Caki2 (cell line): ENCODE results near the gene WSCD2. TPM values are rescaled to one million over a fixed set of nuclear protein-coding genes. Genes with fewer than 3 reads are reported as not detected.
"Not testable (repeated sequence)": the region's sequence is repeated elsewhere in the genome, so short reads cannot be mapped to it uniquely, and the experiment has no call there.

Experiments
- DNase-seq: peaks from one replicate; pipeline ENCODE4 v3.0.0-alpha.2; 2015; ENCODE audit warnings: low read depth
- in situ Hi-C: cut with HindIII; loops from 2 replicates; pipeline ENCODE4 v1.10.0; 2016; ENCODE audit warnings: low sequenced_read_pairs, low pct_unique_long_range_greater_than_20kb, mixed read lengths
- total RNA-seq: library from RNA; depleted of rRNA; stranded (reverse); fragments of >200 nt; shearing (Covaris generic); gene quantifications from 2 replicates; pipeline ENCODE4 v1.2.3, GENCODE V29; 2014; ENCODE audit warnings: low replicate concordance

The WSCD2 gene
- total RNA-seq, 1 experiment from 2014 or later: not detected

DNA sequence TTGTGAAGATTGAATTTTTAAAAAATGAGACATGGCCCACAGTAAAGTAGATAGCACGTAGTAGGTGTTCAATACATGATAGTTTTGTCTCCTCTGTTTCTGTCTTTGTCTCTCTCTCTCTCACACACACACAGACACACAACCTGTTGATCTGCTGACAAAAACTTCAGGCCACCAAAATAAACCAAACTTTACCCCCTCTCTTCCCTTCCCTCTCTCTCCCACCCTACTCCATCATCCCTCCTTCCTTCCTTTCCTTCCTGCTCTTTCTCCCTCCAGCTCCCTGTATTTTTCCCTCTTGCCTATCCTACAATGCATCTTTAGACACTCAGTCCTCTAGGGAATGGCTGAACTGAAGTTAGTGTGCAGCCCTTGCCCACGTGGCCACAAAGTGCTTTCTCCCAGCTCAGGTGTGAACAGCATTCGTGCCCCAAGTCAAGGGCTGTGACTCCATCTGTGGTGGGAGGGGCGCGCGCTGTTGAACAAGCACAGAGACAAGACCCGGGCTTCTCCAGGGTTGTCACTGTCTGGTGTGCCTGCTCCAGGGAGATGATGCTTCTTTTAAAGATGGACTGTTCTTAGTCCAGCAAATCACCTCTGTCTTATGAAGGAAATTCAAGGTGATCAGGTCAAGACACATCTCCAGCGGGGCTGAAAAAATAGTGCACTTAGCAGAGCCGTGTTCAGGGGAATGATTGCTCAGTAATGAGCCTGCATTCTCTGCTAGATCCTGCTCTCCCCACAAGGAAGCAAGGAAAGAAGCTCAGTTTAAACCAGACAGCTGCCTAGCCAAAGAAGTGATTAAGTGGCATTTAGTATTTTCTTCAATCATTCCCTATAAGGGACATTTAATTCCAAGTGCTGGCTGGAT is 75.3 kb downstream of the WSCD2 start:
- no peak for DNase-seq
- in situ Hi-C loops: no loop called here

DNA sequence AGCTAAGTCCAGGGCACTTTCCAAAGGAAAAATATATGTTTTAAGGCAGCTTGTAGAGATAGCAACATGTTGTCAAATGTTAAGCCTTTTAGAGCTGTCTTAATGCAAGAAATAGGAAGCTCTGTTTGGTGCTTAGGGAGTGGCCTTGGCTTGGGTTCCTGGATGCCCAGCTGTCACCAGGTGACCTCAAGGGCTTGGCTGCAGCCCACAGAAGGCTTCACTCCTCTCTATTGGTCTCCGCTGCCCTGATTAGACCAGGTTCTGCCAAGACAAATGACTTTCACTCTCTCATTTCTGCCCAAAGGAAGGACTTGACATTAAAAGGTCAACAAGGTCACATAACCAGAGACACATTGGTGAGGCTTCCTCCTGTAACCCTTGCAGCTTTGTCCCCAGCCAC is 76.8 kb downstream of the WSCD2 start:
- in situ Hi-C loops: no loop called here

DNA sequence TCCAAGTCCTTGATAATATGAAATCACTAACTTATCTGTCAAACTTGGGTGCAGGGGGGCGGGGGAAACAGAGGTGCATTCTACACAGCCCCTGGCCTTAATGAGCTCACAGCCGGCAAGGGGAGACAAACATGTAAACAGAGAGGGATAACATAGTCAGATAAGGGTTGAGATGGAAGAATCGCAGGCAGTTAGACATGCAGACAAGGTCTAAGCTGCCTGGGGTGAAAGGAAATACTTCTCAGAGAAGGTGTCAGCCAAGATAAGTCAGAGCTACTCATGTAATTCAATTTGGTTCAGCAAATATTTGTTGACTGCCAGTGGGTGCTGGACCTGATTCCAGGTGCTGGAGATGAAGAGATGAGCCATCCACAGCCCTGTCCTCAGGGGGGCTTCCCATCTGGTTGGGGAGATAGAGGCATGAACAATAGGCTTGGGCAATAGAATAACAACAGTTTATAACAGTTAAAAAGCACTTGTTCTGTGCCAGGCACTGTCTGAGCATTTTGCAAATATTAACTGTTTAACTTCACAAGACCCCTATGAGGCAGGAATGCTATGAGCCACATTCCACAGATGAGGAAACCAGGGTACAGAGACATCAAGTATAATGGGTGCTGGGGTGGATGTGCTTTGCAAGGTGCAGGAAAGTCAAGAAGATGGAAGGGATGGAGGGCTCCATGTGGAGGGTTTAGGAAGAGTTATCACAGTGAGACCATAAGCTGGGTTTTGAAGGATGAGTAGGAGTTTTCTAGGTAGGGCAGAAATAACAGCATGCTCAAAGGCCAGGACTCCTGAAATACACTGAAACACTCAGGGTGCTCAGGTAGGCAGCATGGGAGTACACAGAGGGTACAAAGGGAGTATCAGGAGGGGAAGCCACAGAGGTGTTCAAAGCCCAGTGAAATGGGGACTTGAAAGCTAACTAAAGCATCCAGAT is 79.0 kb downstream of the WSCD2 start:
- no peak for DNase-seq
- in situ Hi-C loops: no loop called here

More for the DNA sequence above, 76.8 kb downstream of the WSCD2 start:
- no peak for DNase-seq

DNA sequence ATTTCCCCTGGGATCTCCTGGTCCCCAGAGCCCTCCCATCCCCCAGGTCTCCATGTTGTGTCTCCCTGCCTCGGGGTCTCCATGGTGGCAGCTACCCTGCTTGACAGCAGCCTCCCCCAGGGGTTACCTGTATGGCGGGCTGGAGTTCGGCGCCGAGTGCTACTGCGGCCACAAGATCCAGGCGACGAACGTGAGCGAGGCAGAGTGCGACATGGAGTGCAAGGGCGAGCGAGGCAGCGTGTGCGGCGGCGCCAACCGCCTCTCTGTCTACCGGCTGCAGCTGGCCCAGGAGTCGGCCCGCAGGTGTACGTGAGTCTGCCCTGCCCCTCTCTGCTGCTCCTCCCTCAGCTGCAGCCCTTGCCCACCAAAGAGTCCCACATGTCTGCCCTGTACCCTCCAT is 80.9 kb downstream of the WSCD2 start:
- in situ Hi-C loops: no loop called here
- no peak for DNase-seq

DNA sequence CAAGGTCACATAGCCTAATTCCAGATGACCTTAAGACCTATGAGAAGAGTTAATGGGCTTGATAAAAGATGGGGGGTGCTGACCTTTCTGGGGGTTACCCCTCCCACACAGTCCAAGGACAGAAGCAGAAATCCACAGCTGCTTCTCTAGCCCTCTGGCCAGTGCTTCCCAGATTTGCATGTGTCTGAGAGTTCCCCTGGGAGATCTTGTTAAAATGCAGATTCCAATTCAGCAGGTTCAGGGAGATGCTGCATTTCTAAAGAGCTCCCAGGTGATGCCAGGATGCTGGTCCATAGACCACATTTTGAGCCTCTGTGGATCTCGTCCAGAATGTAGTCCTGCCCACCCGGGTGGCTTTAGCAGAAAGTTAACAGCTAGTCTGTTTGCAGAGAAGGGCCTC is 82.1 kb downstream of the WSCD2 start:
- no peak for DNase-seq
- in situ Hi-C loops: no loop called here

DNA sequence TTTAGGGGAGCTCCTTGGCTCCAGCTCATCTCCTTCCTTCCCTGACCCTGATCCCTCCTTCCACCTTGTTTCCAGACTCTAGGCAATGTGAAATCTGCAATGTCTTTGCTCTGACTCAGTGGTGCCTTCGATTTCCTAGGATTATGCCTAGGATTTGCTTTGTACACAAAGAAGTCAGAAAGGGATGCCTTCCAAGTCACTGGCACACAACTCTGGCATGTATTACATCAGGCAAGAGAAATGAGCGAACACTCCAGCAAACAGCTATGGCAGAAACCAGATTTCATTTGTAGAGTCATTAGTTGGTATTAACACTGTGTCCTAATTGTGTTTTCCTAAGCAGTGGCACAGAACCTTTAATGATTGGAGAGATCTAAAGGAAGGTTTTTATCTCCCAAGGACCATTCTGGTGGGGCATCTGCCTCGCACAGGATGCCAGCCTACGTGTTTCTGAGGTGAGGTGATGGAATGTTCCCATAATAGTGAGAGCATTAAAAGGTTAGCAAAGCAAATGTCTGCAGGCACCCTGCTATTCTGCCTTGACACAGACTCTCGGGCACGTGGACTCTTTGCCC is 84.9 kb downstream of the WSCD2 start:
- in situ Hi-C loops: no loop called here
- no peak for DNase-seq

DNA sequence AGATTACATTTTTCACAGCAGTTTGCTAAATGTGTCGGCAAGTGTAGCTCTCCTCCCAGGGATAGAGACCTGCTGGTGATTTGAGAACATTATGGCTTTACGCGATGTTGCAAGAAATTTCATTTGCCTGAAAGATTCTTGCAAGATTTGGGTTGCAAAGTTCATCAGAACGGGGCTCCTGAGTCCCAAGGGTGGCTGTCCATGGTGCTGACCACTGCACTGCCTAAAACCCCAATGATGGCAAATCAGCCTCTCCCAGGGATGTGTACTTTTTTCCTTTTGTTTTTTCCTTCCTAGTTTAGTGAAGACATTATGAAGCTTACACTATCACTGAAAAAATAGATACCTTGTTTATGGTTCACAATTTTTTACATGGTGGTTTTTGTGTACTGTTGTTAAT is 85.4 kb downstream of the WSCD2 start:
- in situ Hi-C loops: no loop called here
- DNase-seq: peak; percentile 14

GRCh38 chr12:108215458-108215857 is 86.4 kb downstream of the WSCD2 start:
- in situ Hi-C loops: no loop called here

GRCh38 chr12:108218921-108219320 is 89.8 kb downstream of the WSCD2 start:
- in situ Hi-C loops: no loop called here
- DNase-seq: no peak

More at GRCh38 chr12:108215458-108215857, 86.4 kb downstream of the WSCD2 start:
- DNase-seq: no peak

DNA sequence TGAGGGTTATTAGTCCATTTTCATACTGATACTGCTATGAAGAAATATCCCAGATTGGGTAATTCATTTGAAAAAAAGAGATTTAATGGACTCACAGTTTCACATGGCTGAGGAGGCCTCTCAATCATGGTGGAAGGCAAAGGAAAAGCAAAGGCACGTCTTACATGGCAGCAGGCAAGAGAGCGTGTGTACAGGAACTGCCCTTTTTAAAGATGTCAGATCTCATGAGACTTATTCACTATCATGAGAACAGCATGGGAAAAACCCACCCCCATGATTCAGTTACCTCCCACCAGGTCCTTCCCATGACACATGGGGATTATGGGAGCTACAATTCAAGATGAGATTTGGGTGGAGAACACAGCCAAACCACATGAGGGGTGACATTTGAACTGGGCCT is 96.0 kb downstream of the WSCD2 start:
- in situ Hi-C loops: not testable (repeated sequence)

DNA sequence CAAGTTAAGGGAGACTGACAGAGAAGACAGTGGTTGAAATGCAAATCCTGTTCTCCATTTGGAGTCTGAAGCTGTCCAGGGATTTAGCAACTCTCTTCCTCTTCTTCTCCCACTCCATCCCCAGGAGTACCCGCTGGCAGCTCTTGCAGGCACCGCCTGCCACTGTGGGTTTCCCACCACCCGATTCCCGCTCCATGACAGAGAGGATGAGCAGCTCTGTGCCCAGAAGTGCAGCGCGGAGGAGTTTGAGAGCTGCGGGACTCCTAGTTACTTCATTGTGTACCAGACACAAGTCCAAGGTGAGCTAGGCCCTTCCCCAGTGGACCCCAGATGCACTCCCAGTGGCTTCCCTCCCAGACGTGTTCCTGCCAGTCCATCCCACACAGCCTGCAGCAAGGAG is 97.8 kb downstream of the WSCD2 start:
- in situ Hi-C loops: no loop called here
- no peak for DNase-seq

More for the DNA sequence above, 96.0 kb downstream of the WSCD2 start:
- not testable (repeated sequence) for DNase-seq

- DNase-seq: no peak
- in situ Hi-C loops: no loop called here
Measured at GRCh38 chr12:108228746-108229145, 99.7 kb downstream of the WSCD2 start.

GRCh38 chr12:108231109-108231905 is 102.2 kb downstream of the WSCD2 start:
- in situ Hi-C loops: no loop called here
- no peak for DNase-seq

DNA sequence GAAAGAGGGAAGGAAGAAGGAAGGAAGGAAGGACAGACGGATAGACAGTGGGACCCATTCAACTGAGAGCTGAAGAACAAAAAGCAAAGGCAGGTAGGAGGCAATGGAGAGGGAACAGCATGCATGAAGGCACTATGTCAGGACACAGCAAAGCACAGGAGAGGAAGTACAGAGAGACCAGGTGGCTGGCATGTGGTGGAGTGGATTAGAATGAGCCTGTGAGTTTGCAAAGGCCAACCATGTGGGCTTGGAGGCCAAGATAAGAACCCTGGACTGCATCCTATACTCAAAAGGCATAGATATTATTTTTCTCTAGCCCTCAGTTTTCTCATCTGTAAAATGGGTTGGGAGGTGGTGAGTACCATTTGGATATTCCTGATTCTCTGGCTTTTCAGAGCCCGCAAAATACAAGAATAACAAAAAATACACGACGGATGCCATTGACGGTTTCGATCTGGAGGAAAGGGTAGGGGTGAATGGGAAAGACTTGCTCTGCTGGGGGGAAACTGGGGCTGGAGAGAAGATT is 102.9 kb downstream of the WSCD2 start:
- no peak for DNase-seq
- in situ Hi-C loops: no loop called here

GRCh38 chr12:108232565-108232964 is 103.5 kb downstream of the WSCD2 start:
- in situ Hi-C loops: no loop called here
- DNase-seq: peak; percentile 1

DNA sequence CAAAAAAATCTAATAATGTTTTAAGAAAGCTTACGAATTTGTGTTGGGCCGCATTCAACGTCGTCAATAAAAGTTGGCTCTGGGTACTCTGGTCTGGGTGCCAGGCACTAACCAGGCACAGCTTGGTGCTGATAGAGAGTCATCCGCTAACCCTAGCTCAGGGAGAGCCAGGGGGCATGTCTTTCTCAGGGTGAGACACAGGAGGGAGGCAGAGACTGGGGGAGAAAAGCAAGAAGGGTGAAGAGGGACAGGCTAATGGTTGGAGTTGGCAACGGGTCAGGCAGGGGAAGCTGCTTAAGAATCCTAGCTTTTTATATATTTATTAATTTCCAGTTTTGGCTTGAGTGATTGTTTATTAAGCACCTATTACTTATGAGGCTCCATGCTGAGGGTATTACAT is 105.1 kb downstream of the WSCD2 start:
- no peak for DNase-seq
- in situ Hi-C loops: no loop called here

- DNase-seq: no peak
- in situ Hi-C loops: no loop called here
Measured at GRCh38 chr12:108235197-108235984, 106.3 kb downstream of the WSCD2 start.
